ENCODE results near the gene SUMO2.
"Not testable (repeated sequence)": the region's sequence is repeated elsewhere in the genome, so short reads cannot be mapped to it uniquely, and the experiment has no call there.

SUMO2 gene

DNA sequence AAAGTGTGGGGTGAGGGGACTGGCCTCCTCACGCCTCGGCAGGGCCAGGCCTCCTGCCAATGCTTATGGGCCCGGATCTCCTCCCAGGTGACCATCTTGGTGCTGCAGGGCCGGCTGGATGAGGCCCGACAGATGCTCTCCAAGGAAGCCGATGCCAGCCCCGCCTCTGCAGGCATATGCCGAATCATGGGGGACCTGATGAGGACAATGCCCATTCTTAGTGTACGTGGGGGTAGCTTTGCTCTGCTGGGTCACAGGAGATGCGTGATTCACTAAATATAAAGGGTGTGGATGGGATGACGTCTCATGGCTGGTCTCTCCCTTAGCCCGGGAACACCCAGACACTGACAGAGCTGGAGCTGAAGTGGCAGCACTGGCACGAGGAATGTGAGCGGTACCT, 42.3 kb upstream of the SUMO2 start:
- DNase-seq (ENCODE audit: low read depth): no peak
- H3K4me3 ChIP-seq (ENCODE audit: low read depth, low read length): no peak overlapping the region
- TF ChIP-seq, protein P1, sequence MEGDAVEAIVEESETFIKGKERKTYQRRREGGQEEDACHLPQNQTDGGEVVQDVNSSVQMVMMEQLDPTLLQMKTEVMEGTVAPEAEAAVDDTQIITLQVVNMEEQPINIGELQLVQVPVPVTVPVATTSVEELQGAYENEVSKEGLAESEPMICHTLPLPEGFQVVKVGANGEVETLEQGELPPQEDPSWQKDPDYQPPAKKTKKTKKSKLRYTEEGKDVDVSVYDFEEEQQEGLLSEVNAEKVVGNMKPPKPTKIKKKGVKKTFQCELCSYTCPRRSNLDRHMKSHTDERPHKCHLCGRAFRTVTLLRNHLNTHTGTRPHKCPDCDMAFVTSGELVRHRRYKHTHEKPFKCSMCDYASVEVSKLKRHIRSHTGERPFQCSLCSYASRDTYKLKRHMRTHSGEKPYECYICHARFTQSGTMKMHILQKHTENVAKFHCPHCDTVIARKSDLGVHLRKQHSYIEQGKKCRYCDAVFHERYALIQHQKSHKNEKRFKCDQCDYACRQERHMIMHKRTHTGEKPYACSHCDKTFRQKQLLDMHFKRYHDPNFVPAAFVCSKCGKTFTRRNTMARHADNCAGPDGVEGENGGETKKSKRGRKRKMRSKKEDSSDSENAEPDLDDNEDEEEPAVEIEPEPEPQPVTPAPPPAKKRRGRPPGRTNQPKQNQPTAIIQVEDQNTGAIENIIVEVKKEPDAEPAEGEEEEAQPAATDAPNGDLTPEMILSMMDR (IDR thresholded peaks at IDR 0.05; ENCODE audit: low read depth, low read length, missing control alignments): no peak

DNA sequence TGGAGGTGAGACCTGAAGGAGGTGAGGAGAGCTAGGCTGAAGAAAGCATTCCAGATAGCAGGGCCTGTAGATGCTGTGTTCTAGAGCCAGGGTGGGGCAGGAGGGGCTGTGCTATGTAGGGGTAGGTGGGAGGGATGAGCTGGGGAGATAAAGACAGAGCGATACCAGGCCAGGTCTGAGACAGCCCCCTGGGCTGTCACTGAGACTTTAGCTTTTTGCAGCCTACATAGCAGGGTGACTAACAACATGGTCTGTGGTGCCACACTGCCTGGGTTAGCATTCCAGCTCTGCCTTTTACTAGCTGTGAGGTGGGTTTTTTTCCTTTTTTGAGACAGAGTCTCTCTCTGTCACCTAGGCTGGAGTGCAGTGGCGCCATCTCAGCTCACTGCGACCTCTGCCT, 37.1 kb upstream of the SUMO2 start:
- no peak for DNase-seq (ENCODE audit: low read depth)
- no peak overlapping the region for H3K4me3 ChIP-seq (ENCODE audit: low read depth, low read length)
- TF ChIP-seq, protein P1 (IDR thresholded peaks at IDR 0.05; ENCODE audit: low read depth, low read length, missing control alignments): no peak

DNA sequence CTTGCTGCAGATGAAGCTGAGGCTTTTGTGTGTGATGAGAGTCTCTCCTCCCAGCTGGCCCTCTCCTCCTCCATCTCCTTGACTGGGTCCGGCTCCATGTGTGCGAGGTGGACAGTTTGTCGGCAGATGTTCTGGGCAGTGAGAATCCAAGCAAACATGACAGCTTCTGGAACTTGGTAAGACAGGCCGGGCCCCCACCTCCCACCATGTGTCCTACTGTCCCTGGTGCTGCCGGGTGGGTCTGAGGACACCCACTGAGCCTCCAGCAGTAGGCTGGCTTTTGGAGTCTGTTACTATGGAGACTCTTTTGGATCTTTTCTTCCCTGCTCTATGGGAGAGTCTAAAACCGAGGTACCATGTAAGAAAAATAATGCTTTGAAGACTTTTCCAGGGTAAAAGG, 35.4 kb upstream of the SUMO2 start:
- no peak overlapping the region for H3K4me3 ChIP-seq (ENCODE audit: low read depth, low read length)
- TF ChIP-seq, protein P1 (IDR thresholded peaks at IDR 0.05; ENCODE audit: low read depth, low read length, missing control alignments): no peak
- DNase-seq (ENCODE audit: low read depth): no peak

DNA sequence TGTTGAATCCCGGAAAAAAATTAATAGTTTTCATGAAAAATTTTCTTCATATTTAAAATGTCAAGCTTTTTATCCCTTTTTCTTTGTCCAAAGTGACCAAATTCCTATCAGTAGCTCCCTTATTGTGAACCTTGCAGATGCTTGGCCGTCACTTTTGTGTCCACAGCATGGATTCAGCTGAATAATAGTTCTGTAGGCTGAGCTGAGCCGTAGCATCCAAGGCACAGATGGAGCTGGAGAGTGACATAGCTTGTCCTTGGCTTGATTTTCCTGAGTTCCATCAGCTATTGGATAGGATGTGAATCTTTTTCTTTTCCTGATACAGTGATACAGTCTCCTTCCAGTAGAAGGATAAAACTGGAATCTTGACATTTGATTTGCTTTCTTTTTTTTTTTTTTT, 26.3 kb upstream of the SUMO2 start:
- DNase-seq (ENCODE audit: low read depth): no peak
- H3K4me3 ChIP-seq (ENCODE audit: low read depth, low read length): no peak overlapping the region
- TF ChIP-seq, protein P1 (IDR thresholded peaks at IDR 0.05; ENCODE audit: low read depth, low read length, missing control alignments): no peak

DNA sequence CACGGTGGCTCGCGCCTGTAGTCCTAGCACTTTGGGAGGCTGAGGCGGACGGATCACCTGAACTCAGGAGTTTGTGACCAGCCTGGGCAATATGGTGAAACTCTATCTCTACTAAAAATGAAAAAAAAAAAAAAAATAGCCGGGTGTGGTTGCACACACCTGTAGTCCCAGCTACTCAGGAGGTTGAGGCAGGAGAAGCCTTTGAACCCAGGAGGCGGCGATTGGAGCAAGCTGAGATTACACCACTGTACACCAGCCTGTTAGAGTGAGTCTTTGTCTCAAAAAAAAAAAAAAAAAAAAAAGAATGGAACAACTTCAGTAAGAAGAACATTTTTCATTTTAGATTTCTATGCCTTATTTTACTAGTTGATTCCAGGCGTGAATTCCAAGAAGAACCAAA, 25.4 kb upstream of the SUMO2 start:
- DNase-seq (ENCODE audit: low read depth): no peak
- no peak overlapping the region for H3K4me3 ChIP-seq (ENCODE audit: low read depth, low read length)
- TF ChIP-seq, protein P1 (IDR thresholded peaks at IDR 0.05; ENCODE audit: low read depth, low read length, missing control alignments): no peak

DNA sequence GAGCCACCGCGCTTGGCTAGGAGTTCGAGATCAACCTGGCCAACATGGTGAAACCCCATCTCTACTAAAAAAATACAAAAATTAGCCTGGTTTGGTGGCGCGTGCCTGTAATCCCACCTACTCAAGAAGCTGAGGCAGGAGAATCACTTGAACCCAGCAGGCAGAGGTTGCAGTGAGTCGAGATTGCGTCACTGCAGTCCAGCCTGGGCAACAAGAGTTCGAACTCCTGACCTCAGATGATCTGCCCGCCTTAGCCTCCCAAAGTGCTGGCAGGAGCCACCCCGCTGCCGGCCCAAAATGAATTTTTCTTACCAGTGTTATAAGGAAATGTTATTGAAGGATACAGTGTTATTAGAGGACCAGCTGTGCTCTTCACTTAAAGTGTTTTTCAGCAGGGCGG, 25.0 kb upstream of the SUMO2 start:
- no peak for DNase-seq (ENCODE audit: low read depth)
- TF ChIP-seq, protein P1 (IDR thresholded peaks at IDR 0.05; ENCODE audit: low read depth, low read length, missing control alignments): no peak
- no peak overlapping the region for H3K4me3 ChIP-seq (ENCODE audit: low read depth, low read length)

DNA sequence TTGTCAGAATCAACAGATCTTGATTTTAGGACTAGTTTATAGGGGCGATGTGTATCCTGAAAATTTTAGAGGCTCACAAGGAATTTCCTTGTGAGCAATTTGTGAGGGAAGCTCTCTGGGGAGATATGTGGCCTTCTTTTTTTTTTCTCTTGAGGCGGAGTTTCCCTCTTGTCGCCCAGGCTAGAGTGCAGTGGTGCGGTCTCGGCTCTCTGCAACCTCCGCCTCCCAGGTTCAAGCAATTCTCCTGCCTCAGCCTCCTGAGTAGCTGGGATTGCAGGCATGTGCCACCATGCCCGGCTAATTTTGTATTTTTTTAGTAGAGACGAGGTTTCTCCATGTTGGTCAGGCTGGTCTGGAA, 24.3 kb upstream of the SUMO2 start:
- peak overlapping the region; percentile 59; the same call in 1 of the 2 replicates for H3K4me3 ChIP-seq (ENCODE audit: low read depth, low read length)
- DNase-seq (ENCODE audit: low read depth): not testable (repeated sequence)

DNA sequence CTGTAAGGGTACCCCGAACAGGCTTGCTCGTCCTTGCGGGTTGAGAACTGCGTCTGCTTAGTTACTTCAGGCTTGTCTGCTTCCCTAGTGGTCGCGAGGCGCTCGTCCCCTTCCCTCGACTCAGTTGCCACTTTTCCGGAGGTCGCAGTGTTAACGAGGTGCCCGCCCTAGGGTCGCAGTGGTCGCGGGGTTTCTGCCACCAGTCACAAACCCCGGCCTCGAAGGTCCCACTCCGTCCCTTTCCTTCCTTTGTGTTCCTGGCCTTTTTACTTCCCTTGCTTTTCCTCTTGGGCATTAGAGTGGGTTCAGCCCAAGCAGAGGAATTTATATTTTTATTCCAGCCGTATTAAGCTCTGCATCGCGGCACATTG, 23.0 kb upstream of the SUMO2 start:
- TF ChIP-seq, protein P1 (IDR thresholded peaks at IDR 0.05; ENCODE audit: low read depth, low read length, missing control alignments): peak; percentile 27
- peak overlapping the region; percentile 59 for H3K4me3 ChIP-seq (ENCODE audit: low read depth, low read length)
- no peak for DNase-seq (ENCODE audit: low read depth)
